HG03139 (cell line): Measurements from ENCODE around the gene C2CD2.

Source experiments
- ATAC-seq: cut with Tn5 transposase; IDR thresholded peaks from one replicate; pipeline ENCODE4 v1.9.1; 2021; ENCODE audit not compliant: unreplicated experiment

The C2CD2 gene

DNA sequence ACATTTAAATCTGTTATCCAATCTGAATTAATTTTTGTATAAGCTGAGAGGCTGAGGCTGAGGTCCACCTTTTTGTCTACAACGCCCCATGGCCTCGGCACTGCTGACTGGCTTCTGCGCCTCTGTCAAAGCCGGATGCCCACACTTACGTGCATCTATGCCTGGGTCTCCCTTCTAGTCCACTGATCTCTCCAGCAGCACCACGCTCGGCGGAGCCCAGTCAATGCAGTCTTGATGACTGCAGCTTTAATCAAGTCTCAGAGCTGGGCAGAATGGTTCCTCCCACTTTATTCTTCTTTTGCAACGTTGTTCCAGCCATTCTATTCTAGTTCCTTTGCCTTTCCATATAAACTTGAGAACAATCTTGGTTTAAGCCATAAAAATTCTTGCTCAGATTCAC is 84.0 kb downstream of the C2CD2 start:
- no peak for ATAC-seq

DNA sequence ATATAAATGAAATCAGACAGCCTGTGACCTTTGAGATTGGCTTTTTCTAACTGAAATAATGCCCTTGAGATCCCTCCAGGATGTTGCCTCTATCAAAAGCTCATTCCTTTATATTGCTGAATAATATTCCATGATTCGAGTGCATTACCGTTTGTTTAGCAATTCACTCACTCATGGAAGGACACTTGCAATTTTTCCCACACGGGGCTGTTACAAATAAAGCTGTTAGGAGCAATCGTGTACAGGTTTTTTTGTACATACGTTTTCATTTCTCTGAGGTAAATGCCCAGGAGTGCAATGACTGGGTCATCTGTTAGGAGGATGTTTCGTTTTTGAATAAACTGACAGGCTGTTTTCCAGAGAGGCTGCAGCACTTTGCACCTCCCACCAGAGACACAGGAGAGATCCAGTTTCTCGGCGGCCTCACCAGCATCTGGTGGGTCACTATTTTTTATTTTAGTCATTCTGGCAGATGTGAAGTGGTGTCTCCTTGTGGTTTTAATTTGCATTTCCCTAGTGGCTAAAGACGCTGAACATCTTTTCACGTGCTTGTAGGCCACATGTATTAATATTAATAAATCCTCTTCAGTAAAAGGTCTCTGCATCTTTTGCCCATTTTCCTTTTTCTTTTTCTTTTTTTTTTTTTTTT is 85.6 kb downstream of the C2CD2 start:
- peak; percentile 52 for ATAC-seq

DNA sequence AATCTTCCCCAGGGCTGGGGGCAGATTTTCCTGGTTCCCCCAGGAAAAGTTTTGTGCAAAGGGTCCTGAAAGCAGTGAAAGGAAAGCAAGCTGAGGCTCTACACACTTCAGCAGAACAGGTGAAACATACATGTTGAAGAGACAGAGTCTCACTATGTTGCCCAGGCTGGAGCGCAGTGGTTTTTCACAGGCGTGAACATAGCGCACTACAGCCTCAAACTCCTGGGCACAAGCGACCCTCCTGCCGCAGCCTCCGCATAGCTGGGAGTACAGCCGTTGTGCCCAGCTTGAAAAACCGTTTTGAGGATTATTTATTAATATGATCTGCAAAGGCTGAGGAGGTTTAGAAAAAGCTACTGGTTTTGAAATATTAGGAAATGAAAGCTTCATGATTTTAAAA is 86.5 kb downstream of the C2CD2 start:
- ATAC-seq: no peak

DNA sequence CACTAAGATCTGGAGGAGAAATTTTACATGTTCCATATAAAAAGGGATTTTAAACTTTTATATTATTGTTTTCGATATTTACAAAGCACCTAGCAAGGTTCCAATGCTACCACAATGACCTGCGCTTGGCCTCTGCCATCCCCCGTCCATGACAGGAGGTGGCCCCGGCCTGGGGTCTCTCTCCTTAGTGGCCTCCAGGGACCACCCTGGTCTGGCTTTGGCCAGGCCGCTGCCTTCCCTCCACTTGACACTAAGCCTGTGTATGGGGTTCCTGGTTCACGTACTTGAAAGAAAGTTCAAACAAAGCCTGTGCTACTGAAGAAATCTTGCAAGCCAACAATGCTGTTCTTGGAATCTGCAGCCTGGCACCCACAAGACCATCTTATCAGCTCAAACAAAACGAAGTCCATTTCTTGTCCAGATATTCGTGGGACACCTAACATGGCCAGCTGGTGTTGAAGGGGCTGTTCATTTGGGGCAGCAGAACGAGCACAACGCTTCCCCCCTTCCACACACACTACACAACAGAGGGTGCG is 87.5 kb downstream of the C2CD2 start:
- no peak for ATAC-seq

DNA sequence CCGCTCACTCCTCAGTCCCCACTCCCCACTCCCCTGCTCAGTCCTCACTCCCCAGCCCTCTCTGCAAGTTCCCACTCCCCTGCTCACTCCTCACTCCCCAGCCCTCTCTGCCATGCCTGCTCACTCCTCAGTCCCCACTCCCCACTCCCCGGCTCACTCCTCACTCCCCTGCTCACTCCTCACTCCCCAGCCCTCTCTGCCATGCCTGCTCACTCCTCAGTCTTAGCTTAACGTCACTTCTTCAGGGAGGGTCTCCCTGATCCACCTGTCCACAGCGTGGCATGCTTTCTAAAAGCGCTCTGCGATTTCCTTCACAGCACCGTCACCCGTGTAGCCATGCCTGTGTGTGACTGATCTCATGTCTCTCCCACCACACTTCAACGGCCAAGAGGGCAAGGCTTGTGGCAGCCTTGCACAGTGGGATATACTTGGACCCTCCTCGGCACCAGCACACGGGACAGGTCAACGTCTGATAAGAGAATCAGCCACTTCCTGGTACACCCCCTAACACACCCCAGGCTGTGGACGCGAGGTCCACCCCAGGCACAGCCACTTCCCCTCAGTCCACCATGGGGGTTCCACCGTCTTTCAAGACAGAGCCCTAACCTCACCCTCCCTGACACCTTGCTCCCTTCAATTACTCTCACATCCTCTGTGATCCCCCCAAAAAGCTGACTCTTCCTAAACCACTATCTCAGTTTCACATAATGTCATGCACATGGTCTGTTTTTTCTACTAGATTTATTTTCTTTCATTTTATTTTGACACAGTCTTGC is 88.6 kb downstream of the C2CD2 start:
- peak; percentile 42 for ATAC-seq

DNA sequence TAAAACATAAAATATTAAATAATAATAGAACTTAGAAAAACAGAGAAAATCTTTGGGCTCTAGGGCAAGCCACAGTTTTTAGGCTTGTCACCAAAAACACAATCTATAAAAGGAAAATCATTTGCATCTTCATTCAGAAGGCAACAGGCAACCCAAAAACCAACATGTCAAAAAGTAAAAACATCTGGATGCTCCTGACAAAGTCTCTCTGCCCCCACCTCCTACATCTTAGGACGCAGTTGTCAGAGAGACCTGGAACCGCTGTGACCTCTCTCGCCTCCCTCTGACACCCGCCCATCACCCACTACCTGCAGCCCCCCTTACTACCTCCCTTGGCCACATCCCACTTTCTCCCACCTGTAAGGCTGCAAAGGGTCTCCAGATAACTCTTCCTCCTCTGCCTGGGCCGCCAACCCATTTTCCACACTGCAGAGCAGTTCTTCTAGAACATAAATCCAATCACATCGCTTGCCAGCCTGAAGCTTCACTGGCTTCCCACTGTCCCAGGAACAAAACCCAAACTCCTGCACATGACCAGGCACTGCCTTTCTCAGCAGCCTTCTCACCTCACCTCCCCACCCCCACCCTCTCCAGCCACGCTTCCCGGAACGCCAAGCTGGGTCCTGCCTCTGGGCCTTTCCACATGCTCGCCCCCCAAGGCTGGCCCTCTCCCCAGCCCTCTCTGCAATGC is 89.4 kb downstream of the C2CD2 start:
- ATAC-seq: no peak

DNA sequence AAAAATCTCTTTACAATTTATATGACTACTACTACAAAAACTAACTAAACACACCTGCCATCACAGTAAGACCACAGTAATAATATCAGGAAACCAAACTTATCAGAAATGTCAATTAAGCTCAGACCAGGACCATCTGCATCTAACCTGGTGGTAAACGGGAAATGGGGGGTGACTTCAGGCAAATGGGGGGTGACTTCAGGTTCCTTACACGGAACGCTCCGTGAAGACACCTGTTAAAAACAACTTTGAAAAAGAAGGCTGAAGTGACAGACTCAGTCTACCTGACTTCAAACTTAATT is 90.4 kb downstream of the C2CD2 start:
- ATAC-seq: no peak

DNA sequence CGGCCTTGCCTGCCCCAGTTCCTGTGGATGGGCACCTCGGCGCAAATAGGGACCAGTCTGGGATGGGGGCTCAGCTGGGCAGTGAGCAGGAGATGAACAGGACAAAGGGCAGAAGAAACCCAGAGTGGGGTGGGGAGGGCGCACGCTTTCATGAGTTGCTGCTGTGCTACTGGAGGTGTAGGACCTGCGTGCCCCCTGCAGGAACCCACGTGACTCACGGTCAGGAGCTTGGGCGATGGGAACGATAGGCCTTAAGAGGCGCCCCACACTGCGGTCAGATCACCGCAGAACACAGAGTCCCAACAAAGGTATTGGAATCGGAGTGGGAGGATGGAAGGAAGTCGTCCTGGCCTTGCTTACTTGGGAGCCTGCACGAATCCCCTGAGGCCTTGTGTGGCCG is 91.8 kb downstream of the C2CD2 start:
- no peak for ATAC-seq

DNA sequence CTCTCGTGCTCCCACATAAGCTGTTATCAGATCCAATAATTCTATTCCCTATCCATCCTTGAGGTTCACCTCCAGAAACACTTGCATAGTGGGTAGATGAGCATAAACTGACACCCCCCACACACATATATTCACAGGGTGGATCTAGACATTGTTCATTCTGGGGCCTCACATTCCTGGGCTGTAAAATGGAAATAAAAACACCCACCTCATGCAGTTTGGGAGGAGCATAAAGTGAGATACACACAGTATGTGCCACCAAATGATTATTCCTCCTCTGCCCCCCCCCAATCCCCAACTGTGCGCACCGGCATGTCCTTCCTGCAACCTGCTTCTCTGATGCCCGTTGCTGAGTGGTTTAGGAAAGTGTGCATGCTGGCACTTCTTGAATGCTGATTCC is 92.6 kb downstream of the C2CD2 start:
- ATAC-seq: no peak

DNA sequence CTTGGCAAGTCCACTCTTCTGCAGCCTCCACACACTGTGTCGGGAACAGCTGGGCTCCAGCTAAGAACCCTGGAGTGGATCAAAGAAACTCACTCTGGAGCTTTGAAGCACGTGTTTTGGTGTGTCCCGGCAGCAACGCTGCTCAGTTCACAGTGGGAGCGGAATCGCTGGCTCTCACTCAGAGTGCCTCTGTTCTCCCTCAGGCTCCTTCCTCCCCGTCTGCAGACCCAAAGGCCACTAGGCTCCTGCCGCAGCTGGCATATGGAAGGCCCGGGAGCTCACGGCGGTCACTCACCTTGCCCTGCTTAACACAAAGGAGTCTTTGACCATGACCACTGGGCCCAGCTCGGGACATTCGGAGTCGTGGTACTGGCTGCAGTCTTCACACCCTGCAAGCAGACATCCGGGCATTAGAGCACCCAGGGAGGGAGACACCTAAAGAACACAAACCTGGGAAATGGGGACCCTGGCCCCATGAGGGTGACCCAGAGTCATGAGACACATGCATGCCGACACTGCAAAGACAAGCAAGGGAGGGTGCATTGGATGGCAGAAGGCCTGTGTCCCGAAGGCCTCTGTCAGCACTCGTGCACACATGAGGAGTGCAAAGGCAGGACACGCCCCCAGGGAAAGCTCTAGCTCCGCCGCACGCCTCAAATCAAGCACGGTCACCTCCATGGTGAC is 94.4 kb downstream of the C2CD2 start:
- ATAC-seq: no peak

DNA sequence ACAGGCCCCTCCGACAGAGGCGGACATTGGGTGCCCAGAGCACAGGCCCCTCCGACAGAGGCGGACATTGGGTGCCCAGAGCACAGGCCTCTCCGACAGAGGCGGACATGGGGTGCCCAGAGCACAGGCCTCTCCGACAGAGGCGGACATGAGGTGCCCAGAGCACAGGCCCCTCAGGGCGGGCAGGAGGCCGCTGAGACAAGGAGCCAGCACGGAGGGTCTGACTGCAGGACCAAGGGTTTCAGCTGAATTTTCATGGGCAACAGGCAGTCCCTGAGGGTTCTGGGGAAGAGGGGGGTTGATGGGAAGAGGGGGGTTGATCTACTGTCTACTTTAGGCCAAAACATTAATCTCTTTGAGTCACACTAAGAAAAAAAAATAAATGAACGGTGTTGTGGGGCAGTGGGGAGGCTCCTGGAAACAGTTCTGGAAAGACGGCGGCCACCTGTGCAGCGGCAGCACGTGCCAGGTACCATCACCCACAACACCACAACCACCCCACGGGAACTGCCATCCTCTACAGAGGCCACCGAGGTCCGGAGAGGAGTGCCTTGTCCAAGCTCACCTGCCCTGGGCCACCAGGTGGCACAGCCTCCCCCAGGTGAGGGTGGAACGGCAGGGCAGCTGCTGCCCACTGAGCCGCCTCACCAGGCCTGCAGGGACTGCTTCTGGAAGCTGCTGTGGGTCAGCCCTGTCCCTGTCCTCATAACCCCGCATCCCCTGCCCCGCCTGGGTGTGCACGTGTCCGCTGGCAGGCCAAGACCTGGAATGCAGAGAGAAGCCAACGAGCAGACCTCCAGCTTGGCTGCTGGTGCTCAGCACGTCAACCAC is 95.1 kb downstream of the C2CD2 start:
- ATAC-seq: no peak

DNA sequence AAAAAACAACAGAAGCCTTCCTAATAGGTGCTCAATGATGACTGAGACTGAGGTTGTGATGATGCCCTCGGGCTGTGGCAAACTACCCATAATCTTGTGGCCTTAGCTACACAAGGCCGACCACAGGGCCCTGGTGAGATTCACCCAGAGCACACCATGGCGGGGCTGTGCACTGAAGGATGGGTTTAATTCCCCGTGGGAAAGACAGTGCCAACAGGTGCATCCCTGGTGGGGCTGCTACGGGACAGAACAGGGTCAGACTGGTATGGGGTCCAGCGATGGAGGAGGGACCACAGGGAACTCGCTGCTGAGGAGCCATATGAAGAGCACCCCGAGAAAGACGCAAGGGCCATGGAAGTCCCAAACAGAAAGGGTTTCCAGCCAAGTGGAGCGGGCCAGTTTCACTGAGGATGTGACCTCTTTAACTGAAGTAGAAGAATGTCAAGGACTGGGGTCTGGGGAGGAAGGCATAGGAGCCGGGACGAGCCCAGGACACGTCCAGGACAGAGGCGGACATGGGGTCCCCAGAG is 96.0 kb downstream of the C2CD2 start:
- no peak for ATAC-seq

DNA sequence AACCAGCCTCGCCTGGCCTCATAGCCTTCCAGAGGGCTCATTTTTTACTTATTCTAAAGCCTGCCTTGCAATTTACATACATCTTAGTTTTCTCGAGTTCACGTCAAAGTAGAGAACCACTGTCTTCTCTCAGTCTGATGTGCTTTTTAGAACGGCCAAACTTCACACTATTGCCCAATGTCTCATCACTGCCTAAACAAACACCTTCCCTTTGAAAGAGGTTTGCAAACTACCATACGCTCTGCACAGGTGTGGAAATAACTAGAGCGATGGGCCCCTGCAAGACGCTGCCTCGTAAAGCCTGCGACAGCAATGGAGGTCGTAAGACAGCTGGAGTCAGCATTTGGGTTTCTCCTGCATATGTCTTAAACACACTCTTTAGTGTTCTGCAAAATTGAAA is 97.2 kb downstream of the C2CD2 start:
- no peak for ATAC-seq

DNA sequence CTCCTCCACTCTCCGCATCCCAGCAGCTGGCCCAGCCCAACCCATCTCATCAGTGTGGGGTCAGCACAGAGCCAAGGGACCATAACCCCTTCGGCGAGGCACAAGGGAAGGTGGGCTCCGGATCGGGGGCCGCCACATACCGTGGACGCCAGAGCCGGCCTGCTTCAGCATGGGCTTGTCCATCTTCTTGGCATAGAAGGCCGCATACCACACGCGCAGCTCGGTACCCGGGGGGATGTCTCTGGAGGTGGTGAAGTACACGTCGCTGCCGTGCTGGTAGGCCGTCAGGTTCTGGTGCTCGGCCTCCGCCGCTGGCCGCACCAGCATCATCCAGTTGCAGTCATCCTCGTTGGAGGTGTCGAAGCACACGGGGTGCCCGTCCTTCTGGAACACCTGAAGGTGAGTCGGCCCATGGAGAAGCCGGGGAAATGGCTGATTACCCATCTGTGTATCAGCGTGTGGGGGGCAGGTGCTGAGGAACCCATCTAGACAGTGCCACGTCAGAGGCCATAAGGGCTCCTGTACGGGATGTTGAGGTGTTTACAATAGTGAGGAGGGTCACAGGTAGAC is 99.3 kb downstream of the C2CD2 start:
- ATAC-seq: no peak

DNA sequence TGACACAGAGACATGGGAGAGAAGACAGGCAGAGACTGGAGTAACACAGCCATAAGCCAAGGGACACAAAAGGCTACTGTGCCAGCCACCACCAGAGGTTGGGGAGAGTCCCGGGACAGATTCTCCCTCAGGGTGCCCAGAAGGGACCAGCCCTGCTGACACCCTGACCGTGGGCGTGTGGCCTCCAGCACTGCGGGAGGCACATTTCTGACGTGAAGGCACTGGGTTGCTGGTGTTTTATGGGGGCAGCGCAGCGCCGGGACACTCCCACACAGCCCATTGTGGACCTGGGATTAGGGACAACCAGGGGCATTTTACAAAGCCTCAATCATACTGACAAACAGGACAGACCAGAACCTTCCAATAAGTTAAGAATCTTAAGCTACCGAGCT is 100.9 kb downstream of the C2CD2 start:
- ATAC-seq: no peak

DNA sequence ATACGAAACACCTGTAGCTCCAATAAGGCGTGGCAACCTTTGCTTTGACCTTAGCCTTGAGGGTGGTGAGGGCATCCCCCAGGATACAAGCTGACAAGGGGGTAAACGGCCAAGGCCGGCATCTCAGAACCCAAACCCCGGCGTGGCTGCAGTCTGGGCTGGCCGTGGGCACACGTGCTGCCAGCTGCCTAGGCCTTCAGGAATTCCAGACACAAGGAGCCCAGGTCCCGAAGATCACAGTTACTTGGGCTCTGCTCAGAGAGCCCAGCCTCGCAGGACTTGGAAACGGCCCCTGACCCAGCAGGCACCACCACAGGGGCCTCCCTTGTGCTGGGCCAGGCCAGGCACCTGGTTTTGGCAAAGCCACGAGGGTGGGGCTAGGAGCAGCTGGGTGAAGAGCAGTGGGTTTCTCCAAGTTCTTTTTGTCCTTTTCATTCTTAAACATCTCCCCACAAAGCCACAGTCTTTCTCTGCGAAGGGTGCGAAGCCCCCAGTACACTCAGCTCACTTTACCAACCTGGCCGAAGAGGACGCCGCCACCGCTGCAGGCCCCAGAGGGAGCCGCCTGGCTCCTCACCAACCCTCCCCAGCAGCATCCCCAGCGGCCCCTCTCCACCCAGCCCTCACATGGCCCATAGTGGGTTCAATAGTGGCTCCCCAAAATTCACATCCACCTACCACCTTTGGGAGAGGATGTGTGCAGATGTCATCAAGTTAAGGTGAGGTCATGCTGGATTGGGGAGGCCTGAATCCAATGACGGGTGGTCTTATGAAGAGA is 101.5 kb downstream of the C2CD2 start:
- no peak for ATAC-seq

DNA sequence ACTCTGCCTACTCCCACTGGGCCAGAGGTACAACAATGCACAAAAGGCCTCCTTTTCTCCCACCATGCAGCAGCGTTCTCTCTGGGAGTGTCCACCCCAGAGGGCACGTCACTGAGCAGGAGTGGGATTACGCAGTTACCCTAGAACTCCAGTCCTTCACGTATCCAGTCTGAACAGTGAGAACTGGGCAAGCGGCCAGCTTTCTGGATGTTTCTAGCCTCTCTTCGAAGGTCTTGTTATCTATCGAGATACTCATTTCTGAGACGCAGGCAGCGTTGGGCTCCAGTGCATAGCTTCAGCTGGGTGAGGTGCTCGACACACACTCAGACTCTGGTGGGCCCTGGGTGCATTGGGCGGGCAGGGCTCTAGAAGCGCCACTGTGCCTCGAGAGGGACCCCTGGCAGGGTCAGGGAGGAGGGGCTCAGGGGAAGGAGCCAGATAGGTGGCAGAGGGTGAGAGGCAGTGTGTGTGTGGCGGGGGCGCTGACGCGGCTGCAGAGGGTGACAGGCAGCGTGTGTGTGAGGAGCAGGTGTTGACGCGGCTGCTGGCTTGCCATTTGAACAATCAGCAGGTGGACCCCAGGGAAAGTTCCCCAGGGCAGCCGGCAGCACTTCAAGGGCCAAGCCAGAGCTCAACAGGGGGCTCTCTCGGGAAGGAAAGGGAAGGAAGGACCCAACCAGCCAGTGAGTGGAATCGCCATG is 102.6 kb downstream of the C2CD2 start:
- ATAC-seq: no peak

DNA sequence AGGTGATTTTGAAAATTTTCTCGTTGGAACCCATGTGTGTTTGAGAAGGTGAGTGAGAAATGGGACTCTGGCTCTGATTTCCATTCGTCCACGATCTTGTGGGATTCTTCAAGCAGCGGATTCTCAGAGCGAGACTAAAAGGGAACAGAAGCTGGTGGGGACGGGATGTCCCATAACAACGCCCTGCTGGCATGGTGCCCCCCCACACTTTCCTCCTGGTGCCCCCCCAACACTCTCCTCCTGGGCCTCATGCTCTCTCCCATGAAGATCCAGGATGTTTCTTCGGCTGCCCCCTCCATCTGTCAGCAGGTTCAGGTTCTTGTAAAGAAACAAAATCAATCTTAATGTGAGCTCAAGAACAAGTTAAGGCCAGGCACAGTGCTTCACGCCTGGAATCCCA is 103.7 kb downstream of the C2CD2 start:
- no peak for ATAC-seq
